CD4-positive, alpha-beta T cell (primary cell): ENCODE data around the gene CNTN4. TPM values are rescaled to one million over a fixed set of nuclear protein-coding genes. Genes with fewer than 3 reads are reported as not detected.

Experiments used
- ATAC-seq: fragments of 200-7000 bp; cut with Tn5 transposase; one replicate; pipeline ENCODE4 v1.10.0; 2022; ENCODE audit warnings: mild to moderate bottlenecking; ENCODE audit not compliant: poor library complexity
- CTCF ChIA-PET: fragments of 350-600 bp; sonication (Branson Sonifier 250); formaldehyde crosslinking; loops from one replicate; lab custom pipeline; 2021; ENCODE audit warnings: antibody characterized with exemption, inconsistent platforms; lab: Charles Lee
- POLR2A ChIA-PET: fragments of 350-600 bp; sonication (Branson Sonifier 250); formaldehyde crosslinking; loops from one replicate; lab custom pipeline; 2021; ENCODE audit warnings: antibody characterized with exemption, inconsistent platforms; lab: Charles Lee
- DNase-seq, 14 experiments: peaks; one replicate each; pipeline ENCODE4 v3.0.0-alpha.2; 2013 to 2020; ENCODE audit warnings: mixed read lengths in 2 of 14
- H3K27ac ChIP-seq, 2 donors: one replicate each; pipeline versions ENCODE4 v1.5.1 to v1.7.0; 2013; ENCODE audit warnings: low read length in 2 of 2, low read depth in 1 of 2, mild to moderate bottlenecking in 1 of 2
- H3K27me3 ChIP-seq, 2 experiments: 1 replicate in 1 of 2; 2 replicates in 1 of 2; pipeline versions ENCODE4 v1.6.1 to v1.7.0; 2013; ENCODE audit warnings: low read length in 2 of 2, control low read depth in 1 of 2, mild to moderate bottlenecking in 1 of 2, moderate library complexity in 1 of 2; ENCODE audit not compliant: insufficient read depth in 2 of 2, control insufficient read depth in 1 of 2
- H3K36me3 ChIP-seq: one replicate; pipeline ENCODE4 v1.6.1; 2013; ENCODE audit warnings: low read length, control low read depth; ENCODE audit not compliant: insufficient read depth
- H3K4me1 ChIP-seq: one replicate; pipeline ENCODE4 v1.6.1; 2013; ENCODE audit warnings: low read length, control low read depth; ENCODE audit not compliant: insufficient read depth
- H3K4me3 ChIP-seq: one replicate; pipeline ENCODE4 v1.5.1; 2013; ENCODE audit warnings: mild to moderate bottlenecking, low read length, moderate library complexity
- H3K9me3 ChIP-seq, 2 experiments: 1 replicate in 1 of 2; 2 replicates in 1 of 2; pipeline versions ENCODE4 v1.6.1 to v1.7.0; 2013; ENCODE audit warnings: low read length in 2 of 2, mild to moderate bottlenecking in 2 of 2, control low read depth in 1 of 2, moderate library complexity in 1 of 2; ENCODE audit not compliant: control insufficient read depth in 1 of 2, insufficient read depth in 1 of 2
- H3K27ac Mint-ChIP-seq: one replicate; pipeline ENCODE4 v1.8.0; 2020; ENCODE audit warnings: mixed read lengths
- H3K27me3 Mint-ChIP-seq: one replicate; pipeline ENCODE4 v1.8.0; 2021; ENCODE audit warnings: mixed read lengths
- H3K36me3 Mint-ChIP-seq: one replicate; pipeline ENCODE4 v1.8.0; 2021; ENCODE audit warnings: low read depth, mixed read lengths
- H3K4me1 Mint-ChIP-seq: one replicate; pipeline ENCODE4 v1.8.0; 2021; ENCODE audit warnings: low read depth, mixed read lengths
- H3K4me3 Mint-ChIP-seq: one replicate; pipeline ENCODE4 v1.8.0; 2020; ENCODE audit warnings: mild to moderate bottlenecking, mixed read lengths
- H3K9me3 Mint-ChIP-seq: one replicate; pipeline ENCODE4 v1.8.0; 2020; ENCODE audit warnings: mixed read lengths
- CTCF ChIP-seq: fragments of 200-600 bp; IDR thresholded peaks from one replicate; pipeline ENCODE4 v1.8.0; 2022; ENCODE audit warnings: antibody characterized with exemption, mild to moderate bottlenecking
- intact Hi-C, 2 experiments: fragments of 100-400 bp; cut with DNase I in 1 of 2; cut with micrococcal nuclease in 1 of 2; formaldehyde crosslinking; loops; one replicate each; pipeline versions ENCODE4 v1.15.1 to v1.9.0; 2023 to 2025; cut with DNase I, micrococcal nuclease
- total RNA-seq, 174 experiments: library from RNA in 2 of 174; stranded (reverse) in 2 of 174; gene quantifications; one replicate each; pipeline ENCODE4 v1.2.3 and lab custom pipeline; 2021 to 2026

Gene CNTN4
- total RNA-seq, 2 experiments from 2014 or later, result not detected

GRCh38 chr3:3105815-3106214 lies 1007.1 kb downstream of the CNTN4 start:
- H3K36me3 Mint-ChIP-seq, result no peaks in the 10 kb centered on the region

GRCh38 chr3:3107181-3107580 lies 1008.5 kb downstream of the CNTN4 start:
- H3K27me3 ChIP-seq, result no peaks in the 10 kb centered on the region
- Mint-ChIP-seq H3K9me3 (no peaks in the 10 kb centered on the region), H3K27me3 (peaks cover 15% of the 10 kb centered on the region), H3K4me1 (peaks cover 16% of the 10 kb centered on the region), H3K27ac (no peak overlapping the region), H3K4me3 (no peak overlapping the region), H3K36me3 (no peaks in the 10 kb centered on the region)
- H3K4me1 ChIP-seq, result peaks cover 9% of the 10 kb centered on the region
- H3K27ac ChIP-seq, result no peak overlapping the region
- no peaks in the 10 kb centered on the region for H3K36me3 ChIP-seq
- CTCF ChIA-PET, result no interaction called here
- H3K9me3 ChIP-seq, result no peaks in the 10 kb centered on the region
- no peak for TF ChIP-seq CTCF
- POLR2A ChIA-PET, result no interaction called here
- DNase-seq (no peak), ATAC-seq (no peak)
- no peak overlapping the region for H3K4me3 ChIP-seq
- intact Hi-C loops, result no loop called here

More at GRCh38 chr3:3105815-3106214, 1007.1 kb downstream of the CNTN4 start:
- POLR2A ChIA-PET, result no interaction called here
- no peaks in the 10 kb centered on the region for H3K9me3 Mint-ChIP-seq
- no peak for DNase-seq
- peaks cover 16% of the 10 kb centered on the region for H3K4me1 Mint-ChIP-seq
- Histone ChIP-seq H3K27me3 (no peaks in the 10 kb centered on the region), H3K9me3 (no peaks in the 10 kb centered on the region), H3K36me3 (no peaks in the 10 kb centered on the region), H3K27ac (no peak overlapping the region), H3K4me3 (no peak overlapping the region), H3K4me1 (peaks cover 8% of the 10 kb centered on the region)
- CTCF ChIA-PET, result no interaction called here
- no peak overlapping the region for H3K27ac Mint-ChIP-seq
- TF ChIP-seq CTCF, result no peak
- no peak for ATAC-seq
- peaks cover 15% of the 10 kb centered on the region for H3K27me3 Mint-ChIP-seq
- intact Hi-C loops, result no loop called here
- H3K4me3 Mint-ChIP-seq, result no peak overlapping the region
